HL-60 (cell line): Measurements from ENCODE around the gene BABAM1.

ENCODE experiments used
- DNase-seq, 2 experiments: peaks; one replicate each; pipeline ENCODE4 v3.0.0-alpha.2; 2010 to 2020; ENCODE audit warnings: low read depth in 1 of 2, low spot score in 1 of 2
- H3K27ac ChIP-seq: fragments of 250-450 bp; sonication (Bioruptor Pico); replicated peaks from 2 replicates; pipeline ENCODE4 v1.5.1; 2020; ENCODE audit warnings: mild to moderate bottlenecking, moderate library complexity
- H3K27me3 ChIP-seq: fragments of 250-450 bp; sonication (Bioruptor Pico); 2 replicates; pipeline ENCODE4 v1.5.1; 2021; ENCODE audit warnings: mild to moderate bottlenecking, moderate library complexity; ENCODE audit not compliant: insufficient read depth, poor library complexity, severe bottlenecking
- H3K4me3 ChIP-seq: replicated peaks from 2 replicates; pipeline ENCODE4 v1.5.1; 2011; ENCODE audit warnings: mild to moderate bottlenecking, control low read depth, low read length; ENCODE audit not compliant: insufficient read depth
- CTCF ChIP-seq: IDR thresholded peaks from one replicate; pipeline ENCODE4 v1.5.1; 2011; ENCODE audit warnings: low read length, control low read depth, inconsistent platforms; ENCODE audit not compliant: insufficient read depth
- GABPA ChIP-seq: IDR thresholded peaks from 2 replicates; pipeline ENCODE4 v1.6.1; 2012; ENCODE audit warnings: low read depth
- POLR2AphosphoS5 ChIP-seq: IDR thresholded peaks from 2 replicates; pipeline ENCODE4 v1.6.1; 2012; ENCODE audit warnings: low read depth
- REST ChIP-seq: IDR thresholded peaks from 2 replicates; pipeline ENCODE4 v1.6.1; 2012; ENCODE audit warnings: low read depth; ENCODE audit not compliant: insufficient replicate concordance
- SPI1 ChIP-seq: IDR thresholded peaks from 2 replicates; pipeline ENCODE4 v1.6.1; 2012; ENCODE audit warnings: low read depth, mild to moderate bottlenecking, borderline replicate concordance

BABAM1 gene

GRCh38 chr19:17319473-17320238, 52.4 kb downstream of the BABAM1 start:
- Histone ChIP-seq H3K4me3 (no peak overlapping the region), H3K27me3 (no peaks in the 10 kb centered on the region), H3K27ac (no peak overlapping the region)
- no peak for DNase-seq
- TF ChIP-seq REST (no peak), CTCF (no peak), SPI1 (no peak), POLR2AphosphoS5 (no peak), GABPA (no peak)

- DNase-seq, result no peak
- no peak for TF ChIP-seq REST
- H3K27ac ChIP-seq, result no peak overlapping the region
- H3K4me3 ChIP-seq, result no peak overlapping the region
- no peaks in the 10 kb centered on the region for H3K27me3 ChIP-seq
These were observed 53.2 kb downstream of the BABAM1 start for GRCh38 chr19:17320435-17320834.

GRCh38 chr19:17321655-17322489, 54.6 kb downstream of the BABAM1 start:
- DNase-seq, result no peak
- Histone ChIP-seq H3K4me3 (no peak overlapping the region), H3K27me3 (no peaks in the 10 kb centered on the region), H3K27ac (no peak overlapping the region)
- no peak for TF ChIP-seq POLR2AphosphoS5

- no peak for DNase-seq
- TF ChIP-seq POLR2AphosphoS5, result no peak
- TF ChIP-seq CTCF, result no peak
- no peak for TF ChIP-seq GABPA
- TF ChIP-seq SPI1, result no peak
- no peak for TF ChIP-seq REST
These were observed 55.6 kb downstream of the BABAM1 start for GRCh38 chr19:17322854-17323253.

More at GRCh38 chr19:17322854-17323253, 55.6 kb downstream of the BABAM1 start:
- H3K27ac ChIP-seq, result no peak overlapping the region
- H3K27me3 ChIP-seq, result no peaks in the 10 kb centered on the region
- H3K4me3 ChIP-seq, result no peak overlapping the region
